ENCODE results near the gene ANKRD34B.
"Not testable (repeated sequence)": the region's sequence is repeated elsewhere in the genome, so short reads cannot be mapped to it uniquely, and the experiment has no call there.

The ANKRD34B gene

GRCh38 chr5:80569961-80570786 lies at the start of gene ANKRD34B:
TSS of gene ANKRD34B (minus strand) at chr5:80570280. CDS start at chr5:80560019, 10,261 bp downstream.
- DNase-seq: no peak

GRCh38 chr5:80619086-80619485 lies 49.0 kb upstream of the ANKRD34B start:
- no peak for DNase-seq

GRCh38 chr5:80618438-80618837 lies 48.4 kb upstream of the ANKRD34B start:
- DNase-seq: no peak

GRCh38 chr5:80615266-80615914 lies 45.3 kb upstream of the ANKRD34B start:
- DNase-seq: no peak

GRCh38 chr5:80609692-80610091 lies 39.6 kb upstream of the ANKRD34B start:
- DNase-seq: no peak

- no peak for DNase-seq
These were observed 38.7 kb upstream of the ANKRD34B start for GRCh38 chr5:80608731-80609130.

GRCh38 chr5:80607832-80608231 lies 37.8 kb upstream of the ANKRD34B start:
- no peak for DNase-seq

GRCh38 chr5:80607343-80607742 lies 37.3 kb upstream of the ANKRD34B start:
- no peak for DNase-seq

GRCh38 chr5:80600943-80601693 lies 31.0 kb upstream of the ANKRD34B start:
- no peak for DNase-seq

- no peak for DNase-seq
These were observed 27.4 kb upstream of the ANKRD34B start for GRCh38 chr5:80597500-80597899.

GRCh38 chr5:80594810-80595209 lies 24.7 kb upstream of the ANKRD34B start:
- no peak for DNase-seq

- no peak for DNase-seq
These were observed 22.7 kb upstream of the ANKRD34B start for GRCh38 chr5:80592761-80593160.

GRCh38 chr5:80592105-80592504 lies 22.0 kb upstream of the ANKRD34B start:
- no peak for DNase-seq

GRCh38 chr5:80591352-80591751 lies 21.3 kb upstream of the ANKRD34B start:
- DNase-seq: no peak

- no peak for DNase-seq
These were observed 20.7 kb upstream of the ANKRD34B start for GRCh38 chr5:80590766-80591165.

GRCh38 chr5:80588858-80589540 lies 18.9 kb upstream of the ANKRD34B start:
- DNase-seq: no peak

GRCh38 chr5:80584770-80585169 lies 14.7 kb upstream of the ANKRD34B start:
- DNase-seq: no peak

GRCh38 chr5:80580291-80580690 lies 10.2 kb upstream of the ANKRD34B start:
- not testable (repeated sequence) for DNase-seq

GRCh38 chr5:80579050-80579449 lies 9.0 kb upstream of the ANKRD34B start:
- DNase-seq: no peak

GRCh38 chr5:80577707-80578106 lies 7.6 kb upstream of the ANKRD34B start:
- DNase-seq: no peak

GRCh38 chr5:80576383-80576782 lies 6.3 kb upstream of the ANKRD34B start:
- no peak for DNase-seq

- DNase-seq: no peak
These were observed 3.0 kb upstream of the ANKRD34B start for GRCh38 chr5:80573062-80573461.

Measured in CD4-positive, alpha-beta T cell treated with Interleukin-12 subunit alpha and Interleukin-12 subunit beta, for 1 hour (primary cell).